ENCODE data around the gene PYCARD.
"Not testable (repeated sequence)": the region's sequence is repeated elsewhere in the genome, so short reads cannot be mapped to it uniquely, and the experiment has no call there.

Gene PYCARD

DNA sequence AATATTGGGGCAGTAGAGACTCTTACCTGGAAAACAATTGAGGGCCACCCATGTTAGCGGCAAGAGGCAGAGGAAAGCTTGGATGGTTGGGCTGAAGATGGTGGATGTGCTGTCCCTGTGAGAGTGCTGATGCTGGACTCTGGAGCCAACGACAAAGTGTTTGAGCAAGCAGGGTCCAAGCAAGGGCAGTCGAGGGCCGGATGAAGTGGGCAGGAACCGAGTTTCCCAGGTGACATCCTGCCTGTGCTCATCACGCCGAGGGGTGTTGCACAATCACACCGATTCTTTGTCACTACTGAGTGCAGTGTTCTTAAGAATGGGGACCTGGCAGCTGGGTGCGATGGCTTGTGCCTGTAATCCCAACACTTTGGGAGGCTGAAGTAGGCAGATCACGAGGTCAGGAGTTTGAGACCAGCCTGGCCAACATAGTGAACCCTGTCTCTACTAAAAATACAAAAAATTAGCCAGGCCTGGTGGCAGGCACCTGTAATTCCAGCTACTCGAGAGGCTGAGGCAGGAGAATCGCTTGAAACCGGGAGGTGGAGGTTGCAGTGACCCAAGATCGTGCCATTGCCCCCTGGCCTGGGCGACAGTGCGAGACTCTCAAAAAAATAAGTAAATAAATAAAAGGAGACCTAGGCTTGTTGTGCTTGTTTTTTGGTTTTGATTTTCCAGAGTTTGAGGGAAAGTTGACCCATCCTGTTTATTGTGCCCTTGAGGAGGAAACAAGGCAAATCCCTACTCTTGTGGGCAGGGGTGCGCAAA, 6.1 kb downstream of the PYCARD start:
- no peak overlapping the region for H3K27ac ChIP-seq (ENCODE audit: low read depth, low read length)
- H3K9ac ChIP-seq (ENCODE audit: low read length) = no peak overlapping the region
- peaks cover 5% of the 10 kb centered on the region for H3K4me1 ChIP-seq (ENCODE audit: insufficient read depth, low read length)
- no peaks in the 10 kb centered on the region for H3K27me3 ChIP-seq (ENCODE audit: control insufficient read depth in 1 of 2, insufficient read depth in 2 of 2, low read length in 2 of 2)
- no peak overlapping the region for H3K4me3 ChIP-seq (ENCODE audit: low read depth in 1 of 2, low read length in 2 of 2)
- H3K36me3 ChIP-seq (ENCODE audit: insufficient read depth, low read length) = peaks cover 66% of the 10 kb centered on the region
- H3K9me3 ChIP-seq (ENCODE audit: low read length) = no peaks in the 10 kb centered on the region

DNA sequence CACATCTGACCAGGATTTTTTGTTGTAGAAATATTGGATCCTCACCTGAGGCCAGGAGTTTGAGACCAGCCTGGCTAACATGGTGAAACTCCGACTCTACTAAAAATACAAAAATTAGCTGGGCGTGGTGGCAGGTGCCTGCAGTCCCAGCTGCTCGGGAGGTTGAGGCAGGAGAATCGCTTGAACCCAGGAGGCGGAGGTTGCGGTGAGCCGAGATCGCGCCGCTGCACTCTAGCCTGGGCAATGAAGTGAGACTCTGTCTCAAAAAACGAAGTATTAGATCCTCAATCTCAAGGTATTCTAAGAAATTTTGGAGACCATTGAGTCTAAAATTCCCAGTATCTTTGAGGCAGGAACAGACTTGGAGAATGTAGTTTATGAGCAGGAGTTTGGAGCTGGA, 6.7 kb downstream of the PYCARD start:
- H3K4me3 ChIP-seq (ENCODE audit: low read depth in 1 of 2, low read length in 2 of 2); H3K27ac ChIP-seq (ENCODE audit: low read depth, low read length); H3K9ac ChIP-seq (ENCODE audit: low read length); H3K4me1 ChIP-seq (ENCODE audit: insufficient read depth, low read length); H3K9me3 ChIP-seq (ENCODE audit: low read length); H3K27me3 ChIP-seq (ENCODE audit: control insufficient read depth in 1 of 2, insufficient read depth in 2 of 2, low read length in 2 of 2): not testable (repeated sequence)
- peaks cover 72% of the 10 kb centered on the region for H3K36me3 ChIP-seq (ENCODE audit: insufficient read depth, low read length)

DNA sequence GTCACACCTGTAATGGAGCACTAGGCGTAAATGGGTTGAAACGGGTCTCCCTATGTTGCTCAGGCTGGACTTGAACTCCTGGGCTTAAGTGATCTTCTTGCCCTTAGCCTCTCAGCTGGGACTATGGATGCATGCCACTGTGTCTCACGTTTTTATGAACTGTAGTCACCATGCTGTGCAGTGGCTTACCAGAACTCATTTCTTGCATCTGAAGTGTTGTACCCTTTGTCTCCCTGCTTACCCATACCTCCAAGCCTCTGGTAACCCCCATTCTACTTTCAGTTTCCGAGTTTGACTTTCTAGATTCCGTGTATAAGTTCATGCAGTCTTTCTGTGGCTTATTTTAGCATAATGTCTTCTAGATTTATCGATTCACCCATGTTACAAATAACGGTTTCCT, 7.7 kb downstream of the PYCARD start:
- Histone ChIP-seq H3K36me3 (ENCODE audit: insufficient read depth, low read length) (peaks cover 82% of the 10 kb centered on the region), H3K4me1 (ENCODE audit: insufficient read depth, low read length) (no peaks in the 10 kb centered on the region), H3K27me3 (ENCODE audit: control insufficient read depth in 1 of 2, insufficient read depth in 2 of 2, low read length in 2 of 2) (no peaks in the 10 kb centered on the region), H3K9ac (ENCODE audit: low read length) (no peak overlapping the region), H3K9me3 (ENCODE audit: low read length) (no peaks in the 10 kb centered on the region), H3K4me3 (ENCODE audit: low read depth in 1 of 2, low read length in 2 of 2) (no peak overlapping the region), H3K27ac (ENCODE audit: low read depth, low read length) (no peak overlapping the region)

- Histone ChIP-seq H3K27me3 (ENCODE audit: control insufficient read depth in 1 of 2, insufficient read depth in 2 of 2, low read length in 2 of 2) (no peaks in the 10 kb centered on the region), H3K9me3 (ENCODE audit: low read length) (no peaks in the 10 kb centered on the region), H3K27ac (ENCODE audit: low read depth, low read length) (no peak overlapping the region), H3K36me3 (ENCODE audit: insufficient read depth, low read length) (peaks cover 82% of the 10 kb centered on the region), H3K4me3 (ENCODE audit: low read depth in 1 of 2, low read length in 2 of 2) (no peak overlapping the region), H3K9ac (ENCODE audit: low read length) (no peak overlapping the region), H3K4me1 (ENCODE audit: insufficient read depth, low read length) (no peaks in the 10 kb centered on the region)
These were observed 8.7 kb downstream of the PYCARD start for GRCh38 chr16:31193874-31194273.

- no peak overlapping the region for H3K27ac ChIP-seq (ENCODE audit: low read depth, low read length)
- no peak overlapping the region for H3K4me3 ChIP-seq (ENCODE audit: low read depth in 1 of 2, low read length in 2 of 2)
- H3K9ac ChIP-seq (ENCODE audit: low read length) = no peak overlapping the region
- no peaks in the 10 kb centered on the region for H3K9me3 ChIP-seq (ENCODE audit: low read length)
- H3K36me3 ChIP-seq (ENCODE audit: insufficient read depth, low read length) = peaks cover 84% of the 10 kb centered on the region
- H3K4me1 ChIP-seq (ENCODE audit: insufficient read depth, low read length) = no peaks in the 10 kb centered on the region
- no peaks in the 10 kb centered on the region for H3K27me3 ChIP-seq (ENCODE audit: control insufficient read depth in 1 of 2, insufficient read depth in 2 of 2, low read length in 2 of 2)
These were observed 9.5 kb downstream of the PYCARD start for GRCh38 chr16:31192856-31193642.

GRCh38 chr16:31191697-31192428, 10.7 kb downstream of the PYCARD start:
- no peak overlapping the region for H3K4me3 ChIP-seq (ENCODE audit: low read depth in 1 of 2, low read length in 2 of 2)
- H3K9ac ChIP-seq (ENCODE audit: low read length) = no peak overlapping the region
- H3K9me3 ChIP-seq (ENCODE audit: low read length) = no peaks in the 10 kb centered on the region
- no peak overlapping the region for H3K27ac ChIP-seq (ENCODE audit: low read depth, low read length)
- no peaks in the 10 kb centered on the region for H3K4me1 ChIP-seq (ENCODE audit: insufficient read depth, low read length)
- H3K36me3 ChIP-seq (ENCODE audit: insufficient read depth, low read length) = peaks cover 91% of the 10 kb centered on the region
- H3K27me3 ChIP-seq (ENCODE audit: control insufficient read depth in 1 of 2, insufficient read depth in 2 of 2, low read length in 2 of 2) = no peaks in the 10 kb centered on the region

GRCh38 chr16:31190818-31191444, 11.6 kb downstream of the PYCARD start:
- peaks cover 98% of the 10 kb centered on the region for H3K36me3 ChIP-seq (ENCODE audit: insufficient read depth, low read length)

DNA sequence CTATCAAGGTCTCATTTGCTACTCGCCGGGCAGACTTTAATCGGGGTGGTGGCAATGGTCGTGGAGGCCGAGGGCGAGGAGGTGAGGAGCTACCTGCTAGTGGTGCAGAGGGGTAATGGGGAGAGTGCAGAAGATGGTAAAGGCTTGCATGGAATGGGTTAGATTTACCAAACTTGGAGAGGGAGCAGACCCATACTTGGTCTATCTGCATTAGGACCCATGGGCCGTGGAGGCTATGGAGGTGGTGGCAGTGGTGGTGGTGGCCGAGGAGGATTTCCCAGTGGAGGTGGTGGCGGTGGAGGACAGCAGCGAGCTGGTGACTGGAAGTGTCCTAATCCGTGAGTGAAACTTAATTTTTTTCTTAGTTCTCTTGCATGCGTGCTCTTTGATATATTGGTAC, 12.5 kb downstream of the PYCARD start:
- Histone ChIP-seq H3K9ac (ENCODE audit: low read length) (no peak overlapping the region), H3K27ac (ENCODE audit: low read depth, low read length) (no peak overlapping the region), H3K36me3 (ENCODE audit: insufficient read depth, low read length) (peaks cover 98% of the 10 kb centered on the region), H3K27me3 (ENCODE audit: control insufficient read depth in 1 of 2, insufficient read depth in 2 of 2, low read length in 2 of 2) (no peaks in the 10 kb centered on the region), H3K4me3 (ENCODE audit: low read depth in 1 of 2, low read length in 2 of 2) (no peak overlapping the region), H3K9me3 (ENCODE audit: low read length) (no peaks in the 10 kb centered on the region), H3K4me1 (ENCODE audit: insufficient read depth, low read length) (no peaks in the 10 kb centered on the region)

More at GRCh38 chr16:31190818-31191444, 11.6 kb downstream of the PYCARD start:
- no peak overlapping the region for H3K27ac ChIP-seq (ENCODE audit: low read depth, low read length)
- no peak overlapping the region for H3K9ac ChIP-seq (ENCODE audit: low read length)
- no peaks in the 10 kb centered on the region for H3K4me1 ChIP-seq (ENCODE audit: insufficient read depth, low read length)
- no peaks in the 10 kb centered on the region for H3K9me3 ChIP-seq (ENCODE audit: low read length)
- H3K27me3 ChIP-seq (ENCODE audit: control insufficient read depth in 1 of 2, insufficient read depth in 2 of 2, low read length in 2 of 2) = no peaks in the 10 kb centered on the region
- no peak overlapping the region for H3K4me3 ChIP-seq (ENCODE audit: low read depth in 1 of 2, low read length in 2 of 2)

DNA sequence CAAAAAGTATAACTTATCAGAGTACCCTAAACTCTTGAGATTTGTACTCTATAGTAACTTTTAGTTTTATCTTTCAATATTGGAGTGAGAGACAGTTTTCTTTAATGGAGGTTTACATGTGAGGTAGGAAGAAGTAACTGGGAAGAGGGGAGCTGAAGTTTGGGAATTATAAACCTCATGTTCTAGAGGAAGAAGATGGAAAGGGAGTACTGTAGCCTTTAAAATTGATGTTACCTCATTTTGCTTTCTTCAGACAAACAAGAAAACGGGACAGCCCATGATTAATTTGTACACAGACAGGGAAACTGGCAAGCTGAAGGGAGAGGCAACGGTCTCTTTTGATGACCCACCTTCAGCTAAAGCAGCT, 13.2 kb downstream of the PYCARD start:
- Histone ChIP-seq H3K9ac (ENCODE audit: low read length) (no peak overlapping the region), H3K36me3 (ENCODE audit: insufficient read depth, low read length) (peaks cover 97% of the 10 kb centered on the region), H3K9me3 (ENCODE audit: low read length) (no peaks in the 10 kb centered on the region), H3K4me1 (ENCODE audit: insufficient read depth, low read length) (no peaks in the 10 kb centered on the region), H3K27me3 (ENCODE audit: control insufficient read depth in 1 of 2, insufficient read depth in 2 of 2, low read length in 2 of 2) (no peaks in the 10 kb centered on the region), H3K4me3 (ENCODE audit: low read depth in 1 of 2, low read length in 2 of 2) (no peak overlapping the region), H3K27ac (ENCODE audit: low read depth, low read length) (no peak overlapping the region)

DNA sequence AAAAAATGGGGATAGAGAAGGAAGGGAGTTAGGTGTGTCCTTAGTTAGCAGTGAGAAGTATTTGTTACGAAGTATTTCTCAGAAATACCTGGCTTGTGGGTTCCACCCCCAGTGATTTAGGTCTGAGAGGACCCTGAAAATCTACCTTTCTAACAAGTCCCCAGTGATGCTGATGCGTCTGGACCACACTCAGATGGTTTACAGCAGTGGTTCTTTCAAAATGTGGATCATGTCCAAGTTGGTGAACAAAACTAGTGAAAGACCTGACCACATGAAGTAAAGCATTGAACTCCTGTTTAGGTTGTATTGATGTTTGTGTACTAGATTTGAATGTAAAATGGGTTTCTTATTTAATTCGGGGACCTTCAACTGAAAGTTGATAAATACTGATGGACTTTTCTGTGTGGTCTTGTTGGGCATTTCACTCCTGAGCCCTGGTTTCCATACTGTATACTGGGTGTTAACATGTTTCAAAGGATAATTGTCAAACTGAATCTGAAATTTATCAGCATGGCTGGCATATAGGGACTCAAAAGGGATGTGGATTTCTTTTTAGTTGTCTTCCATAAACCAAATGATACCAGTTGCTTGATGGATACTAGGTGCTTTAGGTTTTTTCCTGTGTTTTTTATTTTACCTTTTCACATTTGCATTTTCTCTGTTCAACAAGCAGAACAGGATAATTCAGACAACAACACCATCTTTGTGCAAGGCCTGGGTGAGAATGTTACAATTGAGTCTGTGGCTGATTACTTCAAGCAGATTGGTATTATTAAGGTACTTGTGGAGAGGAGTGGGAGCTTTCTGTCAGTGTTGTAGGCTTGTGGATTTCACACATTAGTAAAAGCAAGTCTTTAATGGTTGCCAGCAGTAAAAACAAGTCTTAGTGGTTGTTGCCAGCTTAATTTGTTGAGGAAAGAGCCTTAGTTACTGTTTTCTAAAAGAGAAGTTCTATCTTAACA, 13.8 kb downstream of the PYCARD start:
- no peak overlapping the region for H3K27ac ChIP-seq (ENCODE audit: low read depth, low read length)
- no peaks in the 10 kb centered on the region for H3K9me3 ChIP-seq (ENCODE audit: low read length)

More for the DNA sequence above, 13.8 kb downstream of the PYCARD start:
- Histone ChIP-seq H3K4me3 (ENCODE audit: low read depth in 1 of 2, low read length in 2 of 2) (no peak overlapping the region), H3K36me3 (ENCODE audit: insufficient read depth, low read length) (peaks cover 96% of the 10 kb centered on the region), H3K4me1 (ENCODE audit: insufficient read depth, low read length) (peaks cover 3% of the 10 kb centered on the region), H3K27me3 (ENCODE audit: control insufficient read depth in 1 of 2, insufficient read depth in 2 of 2, low read length in 2 of 2) (no peaks in the 10 kb centered on the region), H3K9ac (ENCODE audit: low read length) (no peak overlapping the region)
